HEK293 (cell line): ENCODE data around the gene IL1RAPL1.

Experiments
- CTCF ChIA-PET: fragments of 350-600 bp; formaldehyde crosslinking; extraction: SDS; loops from one replicate; lab custom pipeline; 2021; ENCODE audit warnings: antibody characterized with exemption; lab: Yijun Ruan, JAX
- POLR2A ChIA-PET: fragments of 300-600 bp; formaldehyde crosslinking; extraction: SDS; loops from one replicate; lab custom pipeline; 2020; ENCODE audit warnings: antibody characterized with exemption, inconsistent platforms; lab: Yijun Ruan, JAX
- H3K27ac ChIP-seq: fragments of 200-500 bp; sonication (Bioruptor generic); 2 replicates; pipeline ENCODE4 v1.5.1; 2014; ENCODE audit warnings: low read depth, low read length, control low read depth, inconsistent platforms; ENCODE audit errors: extremely low read depth
- H3K36me3 ChIP-seq, 2 experiments: fragments of 200-500 bp in 1 of 2; sonication (Bioruptor generic) in 1 of 2; 1 replicate in 1 of 2; 2 replicates in 1 of 2; pipeline ENCODE4 v1.5.1; 2014 to 2017; ENCODE audit warnings: inconsistent platforms in 2 of 2, low read length in 2 of 2; ENCODE audit not compliant: control insufficient read depth in 2 of 2, insufficient read depth in 1 of 2
- H3K4me1 ChIP-seq: fragments of 200-500 bp; sonication (Bioruptor generic); 2 replicates; pipeline ENCODE4 v1.5.1; 2014; ENCODE audit warnings: mild to moderate bottlenecking, low read length, inconsistent platforms; ENCODE audit not compliant: control insufficient read depth, insufficient read depth
- H3K4me3 ChIP-seq: 2 replicates; pipeline ENCODE4 v1.5.1; 2011; ENCODE audit warnings: low read depth, mild to moderate bottlenecking, control low read depth, low read length, moderate library complexity
- H3K9me3 ChIP-seq: fragments of 200-500 bp; sonication (Bioruptor generic); 2 replicates; pipeline ENCODE4 v1.5.1; 2014; ENCODE audit warnings: low read depth, low read length, inconsistent platforms; ENCODE audit not compliant: control insufficient read depth, insufficient read depth
- PRDM1 ChIP-seq: fragments of 450-650 bp; formaldehyde crosslinking; IDR thresholded peaks from 2 replicates; pipeline ENCODE4; 2016; ENCODE audit warnings: missing biosample characterization, missing genetic modification characterization
- TSHZ1 ChIP-seq: fragments of 450-650 bp; formaldehyde crosslinking; IDR thresholded peaks from 2 replicates; pipeline ENCODE4 v1.5.1; 2016; ENCODE audit warnings: missing biosample characterization, missing genetic modification characterization, borderline replicate concordance
- ZBTB10 ChIP-seq: fragments of 450-650 bp; formaldehyde crosslinking; IDR thresholded peaks from 2 replicates; pipeline ENCODE4 v1.5.1; 2016; ENCODE audit warnings: missing biosample characterization, missing genetic modification characterization
- ZBTB21 ChIP-seq: fragments of 450-650 bp; formaldehyde crosslinking; IDR thresholded peaks from 2 replicates; pipeline ENCODE4 v1.5.1; 2017; ENCODE audit warnings: missing biosample characterization, missing genetic modification characterization
- ZFP41 ChIP-seq: fragments of 450-650 bp; formaldehyde crosslinking; IDR thresholded peaks from 2 replicates; pipeline ENCODE4 v1.5.1; 2016; ENCODE audit warnings: missing biosample characterization, missing genetic modification characterization, borderline replicate concordance
- ZNF133 ChIP-seq: fragments of 450-650 bp; formaldehyde crosslinking; IDR thresholded peaks from 2 replicates; pipeline ENCODE4 v1.5.1; 2016; ENCODE audit warnings: missing biosample characterization, missing genetic modification characterization
- ZNF169 ChIP-seq: fragments of 450-650 bp; formaldehyde crosslinking; IDR thresholded peaks from 2 replicates; pipeline ENCODE4 v1.5.1; 2016; ENCODE audit warnings: missing biosample characterization, missing genetic modification characterization
- ZNF2 ChIP-seq: fragments of 450-650 bp; formaldehyde crosslinking; IDR thresholded peaks from 2 replicates; pipeline ENCODE4 v1.5.1; 2016; ENCODE audit warnings: missing biosample characterization, missing genetic modification characterization
- ZNF221 ChIP-seq: fragments of 450-650 bp; formaldehyde crosslinking; IDR thresholded peaks from 2 replicates; pipeline ENCODE4 v1.5.1; 2017; ENCODE audit warnings: missing biosample characterization, missing genetic modification characterization, borderline replicate concordance
- ZNF24 ChIP-seq: fragments of 450-650 bp; formaldehyde crosslinking; IDR thresholded peaks from 2 replicates; pipeline ENCODE4 v1.5.1; 2016; ENCODE audit warnings: missing biosample characterization, missing genetic modification characterization
- ZNF280D ChIP-seq: fragments of 450-650 bp; formaldehyde crosslinking; IDR thresholded peaks from 2 replicates; pipeline ENCODE4 v1.5.1; 2016; ENCODE audit warnings: missing biosample characterization, missing genetic modification characterization
- ZNF324 ChIP-seq: fragments of 450-650 bp; formaldehyde crosslinking; IDR thresholded peaks from 2 replicates; pipeline ENCODE4 v1.5.1; 2016; ENCODE audit warnings: missing biosample characterization, missing genetic modification characterization
- ZNF521 ChIP-seq: fragments of 450-650 bp; formaldehyde crosslinking; IDR thresholded peaks from 2 replicates; pipeline ENCODE4 v1.5.1; 2017; ENCODE audit warnings: missing biosample characterization, mild to moderate bottlenecking, missing genetic modification characterization
- ZNF529 ChIP-seq: fragments of 450-650 bp; formaldehyde crosslinking; IDR thresholded peaks from 2 replicates; pipeline ENCODE4 v1.5.1; 2017; ENCODE audit warnings: missing genetic modification characterization, missing biosample characterization; ENCODE audit not compliant: insufficient replicate concordance
- ZNF561 ChIP-seq: fragments of 450-650 bp; IDR thresholded peaks from 2 replicates; pipeline ENCODE4 v1.5.1; 2018; ENCODE audit warnings: missing biosample characterization, missing genetic modification characterization, borderline replicate concordance
- ZNF580 ChIP-seq: fragments of 450-650 bp; formaldehyde crosslinking; IDR thresholded peaks from 2 replicates; pipeline ENCODE4 v1.5.1; 2016; ENCODE audit warnings: missing biosample characterization, missing genetic modification characterization
- ZNF645 ChIP-seq: fragments of 450-650 bp; formaldehyde crosslinking; IDR thresholded peaks from 2 replicates; pipeline ENCODE4; 2016; ENCODE audit warnings: missing biosample characterization, missing genetic modification characterization
- ZNF776 ChIP-seq: fragments of 450-650 bp; formaldehyde crosslinking; IDR thresholded peaks from 2 replicates; pipeline ENCODE4 v1.5.0; 2017; ENCODE audit warnings: missing biosample characterization, missing genetic modification characterization, borderline replicate concordance

Gene IL1RAPL1

GRCh38 chrX:28901637-28902036 lies 314.4 kb downstream of the IL1RAPL1 start (continued):
- no peak for TF ChIP-seq ZNF580 (tag by site-specific recombination)
- TF ChIP-seq ZNF221 (tag by site-specific recombination): no peak
- no peak for TF ChIP-seq ZNF2 (tag by site-specific recombination)
- no peak for TF ChIP-seq ZNF324 (tag by site-specific recombination)

- H3K4me1 ChIP-seq: no peaks in the 10 kb centered on the region
- CTCF ChIA-PET: no interaction called here
- H3K4me3 ChIP-seq: no peak overlapping the region
- POLR2A ChIA-PET: no interaction called here
- no peak overlapping the region for H3K27ac ChIP-seq
- H3K9me3 ChIP-seq: no peaks in the 10 kb centered on the region
- no peaks in the 10 kb centered on the region for H3K36me3 ChIP-seq
- TF ChIP-seq ZBTB10 (tag by site-specific recombination): no peak
- no peak for TF ChIP-seq ZNF529 (tag by site-specific recombination)
- TF ChIP-seq ZNF521 (tag by site-specific recombination): no peak
- TF ChIP-seq ZFP41 (tag by site-specific recombination): no peak
- TF ChIP-seq ZNF24: no peak
- no peak for TF ChIP-seq TSHZ1 (tag by site-specific recombination)
- no peak for TF ChIP-seq ZNF645 (tag by site-specific recombination)
- TF ChIP-seq ZNF561 (tag by site-specific recombination): no peak
- no peak for TF ChIP-seq PRDM1 (tag by site-specific recombination)
- TF ChIP-seq ZNF169 (tag by site-specific recombination): no peak
- TF ChIP-seq ZNF133: no peak
- no peak for TF ChIP-seq ZNF280D (tag by site-specific recombination)
- no peak for TF ChIP-seq ZBTB21 (tag by site-specific recombination)
- no peak for TF ChIP-seq ZNF2 (tag by site-specific recombination)
- no peak for TF ChIP-seq ZNF776 (tag by site-specific recombination)
Observed at GRCh38 chrX:28910487-28910886, 323.2 kb downstream of the IL1RAPL1 start.
